Stimulated activated effector memory CD8-positive, alpha-beta T cell treated with anti-CD3 and anti-CD28 coated beads, Interleukin-12 subunit alpha, Interleukin-12 subunit beta, amount 100 ng/mL, for 72 hours (primary cell): ENCODE results near the gene CTTNBP2.

Experiments used
- ATAC-seq: fragments of 150-1000 bp; cut with Tn5 transposase; 2 replicates; pipeline ENCODE4 v1.10.0; 2021
- DNase-seq, 2 donors: peaks; one replicate each; pipeline ENCODE4 v3.0.0; 2021 to 2022; ENCODE audit warnings: low spot score in 2 of 2
- H3K27ac Mint-ChIP-seq: one replicate; pipeline ENCODE4 v1.8.0; 2022; ENCODE audit warnings: mild to moderate bottlenecking, mixed read lengths
- H3K36me3 Mint-ChIP-seq: one replicate; pipeline ENCODE4 v1.8.0; 2022; ENCODE audit warnings: mild to moderate bottlenecking, mixed read lengths
- H3K4me1 Mint-ChIP-seq: one replicate; pipeline ENCODE4 v1.8.0; 2022; ENCODE audit warnings: mixed read lengths
- H3K4me3 Mint-ChIP-seq: one replicate; pipeline ENCODE4 v1.8.0; 2022; ENCODE audit warnings: mild to moderate bottlenecking, mixed read lengths
- H3K9me3 Mint-ChIP-seq: one replicate; pipeline ENCODE4 v1.8.0; 2022; ENCODE audit warnings: mixed read lengths

Gene CTTNBP2

GRCh38 chr7:117686311-117686935, 186.8 kb downstream of the CTTNBP2 start:
- ATAC-seq = no peak
- Mint-ChIP-seq H3K27ac (no peak overlapping the region), H3K4me1 (no peaks in the 10 kb centered on the region), H3K36me3 (no peaks in the 10 kb centered on the region), H3K9me3 (peaks cover 9% of the 10 kb centered on the region), H3K4me3 (no peak overlapping the region)
- no peak for DNase-seq

GRCh38 chr7:117685795-117686194, 187.4 kb downstream of the CTTNBP2 start:
- Mint-ChIP-seq H3K36me3 (no peaks in the 10 kb centered on the region), H3K9me3 (peaks cover 9% of the 10 kb centered on the region), H3K4me1 (no peaks in the 10 kb centered on the region), H3K27ac (no peak overlapping the region), H3K4me3 (no peak overlapping the region)
- no peak for ATAC-seq
- no peak for DNase-seq

GRCh38 chr7:117683430-117684175, 189.6 kb downstream of the CTTNBP2 start:
- no peak overlapping the region for H3K27ac Mint-ChIP-seq
- H3K9me3 Mint-ChIP-seq = no peaks in the 10 kb centered on the region
- no peaks in the 10 kb centered on the region for H3K36me3 Mint-ChIP-seq
- DNase-seq (no peak), ATAC-seq (no peak)
- H3K4me1 Mint-ChIP-seq = no peaks in the 10 kb centered on the region
- H3K4me3 Mint-ChIP-seq = no peak overlapping the region

- Mint-ChIP-seq H3K27ac (no peak overlapping the region), H3K36me3 (no peaks in the 10 kb centered on the region), H3K9me3 (no peaks in the 10 kb centered on the region), H3K4me1 (no peaks in the 10 kb centered on the region), H3K4me3 (no peak overlapping the region)
- ATAC-seq (no peak), DNase-seq (no peak)
Measured at GRCh38 chr7:117682681-117683385, 190.4 kb downstream of the CTTNBP2 start.

GRCh38 chr7:117679120-117679519, 194.1 kb downstream of the CTTNBP2 start:
- Mint-ChIP-seq H3K36me3 (no peaks in the 10 kb centered on the region), H3K4me3 (no peak overlapping the region), H3K9me3 (no peaks in the 10 kb centered on the region), H3K27ac (no peak overlapping the region), H3K4me1 (no peaks in the 10 kb centered on the region)
- DNase-seq = no peak
- no peak for ATAC-seq

- Mint-ChIP-seq H3K4me1 (no peaks in the 10 kb centered on the region), H3K9me3 (no peaks in the 10 kb centered on the region), H3K27ac (no peak overlapping the region), H3K36me3 (no peaks in the 10 kb centered on the region), H3K4me3 (no peak overlapping the region)
- DNase-seq (no peak), ATAC-seq (no peak)
Measured at GRCh38 chr7:117675497-117676435, 197.5 kb downstream of the CTTNBP2 start.

- Mint-ChIP-seq H3K36me3 (no peaks in the 10 kb centered on the region), H3K27ac (no peak overlapping the region), H3K4me3 (no peak overlapping the region), H3K4me1 (no peaks in the 10 kb centered on the region), H3K9me3 (no peaks in the 10 kb centered on the region)
- DNase-seq (no peak), ATAC-seq (no peak)
Measured at GRCh38 chr7:117674617-117675016, 198.6 kb downstream of the CTTNBP2 start.

- H3K36me3 Mint-ChIP-seq = no peaks in the 10 kb centered on the region
Measured at GRCh38 chr7:117673839-117674238, 199.4 kb downstream of the CTTNBP2 start.

GRCh38 chr7:117673367-117673766, 199.9 kb downstream of the CTTNBP2 start:
- H3K9me3 Mint-ChIP-seq = no peaks in the 10 kb centered on the region
- H3K4me1 Mint-ChIP-seq = no peaks in the 10 kb centered on the region
- DNase-seq (no peak), ATAC-seq (no peak)
- no peak overlapping the region for H3K4me3 Mint-ChIP-seq
- H3K27ac Mint-ChIP-seq = no peak overlapping the region
- no peaks in the 10 kb centered on the region for H3K36me3 Mint-ChIP-seq

More at GRCh38 chr7:117673839-117674238, 199.4 kb downstream of the CTTNBP2 start:
- H3K4me3 Mint-ChIP-seq = no peak overlapping the region
- H3K4me1 Mint-ChIP-seq = no peaks in the 10 kb centered on the region
- no peak for ATAC-seq
- no peak for DNase-seq
- no peak overlapping the region for H3K27ac Mint-ChIP-seq
- no peaks in the 10 kb centered on the region for H3K9me3 Mint-ChIP-seq

GRCh38 chr7:117672453-117672852, 200.8 kb downstream of the CTTNBP2 start:
- Mint-ChIP-seq H3K9me3 (no peaks in the 10 kb centered on the region), H3K4me1 (no peaks in the 10 kb centered on the region), H3K27ac (no peak overlapping the region), H3K4me3 (no peak overlapping the region), H3K36me3 (no peaks in the 10 kb centered on the region)
- no peak for DNase-seq
- no peak for ATAC-seq

GRCh38 chr7:117669818-117670217, 203.4 kb downstream of the CTTNBP2 start:
- Mint-ChIP-seq H3K4me3 (no peak overlapping the region), H3K9me3 (no peaks in the 10 kb centered on the region), H3K4me1 (no peaks in the 10 kb centered on the region), H3K36me3 (no peaks in the 10 kb centered on the region), H3K27ac (no peak overlapping the region)
- no peak for DNase-seq
- ATAC-seq = no peak

- Mint-ChIP-seq H3K36me3 (no peaks in the 10 kb centered on the region), H3K4me3 (no peak overlapping the region), H3K27ac (no peak overlapping the region), H3K4me1 (no peaks in the 10 kb centered on the region), H3K9me3 (peaks cover 4% of the 10 kb centered on the region)
- ATAC-seq (no peak), DNase-seq (no peak)
Measured at GRCh38 chr7:117667456-117667855, 205.8 kb downstream of the CTTNBP2 start.

GRCh38 chr7:117666689-117667088, 206.6 kb downstream of the CTTNBP2 start:
- DNase-seq (no peak), ATAC-seq (no peak)
- no peaks in the 10 kb centered on the region for H3K36me3 Mint-ChIP-seq
- no peak overlapping the region for H3K27ac Mint-ChIP-seq
- H3K4me1 Mint-ChIP-seq = no peaks in the 10 kb centered on the region
- peaks cover 4% of the 10 kb centered on the region for H3K9me3 Mint-ChIP-seq
- no peak overlapping the region for H3K4me3 Mint-ChIP-seq

GRCh38 chr7:117666031-117666430, 207.2 kb downstream of the CTTNBP2 start:
- Mint-ChIP-seq H3K36me3 (no peaks in the 10 kb centered on the region), H3K4me3 (no peak overlapping the region), H3K4me1 (no peaks in the 10 kb centered on the region), H3K27ac (no peak overlapping the region), H3K9me3 (peaks cover 4% of the 10 kb centered on the region)
- no peak for ATAC-seq
- no peak for DNase-seq

GRCh38 chr7:117665368-117665767, 207.9 kb downstream of the CTTNBP2 start:
- H3K36me3 Mint-ChIP-seq = no peaks in the 10 kb centered on the region
- H3K9me3 Mint-ChIP-seq = peaks cover 4% of the 10 kb centered on the region
- DNase-seq = no peak
- no peaks in the 10 kb centered on the region for H3K4me1 Mint-ChIP-seq
- no peak for ATAC-seq
- no peak overlapping the region for H3K4me3 Mint-ChIP-seq
- H3K27ac Mint-ChIP-seq = no peak overlapping the region
